ENCODE data around the gene SSH2.

SSH2 gene

DNA sequence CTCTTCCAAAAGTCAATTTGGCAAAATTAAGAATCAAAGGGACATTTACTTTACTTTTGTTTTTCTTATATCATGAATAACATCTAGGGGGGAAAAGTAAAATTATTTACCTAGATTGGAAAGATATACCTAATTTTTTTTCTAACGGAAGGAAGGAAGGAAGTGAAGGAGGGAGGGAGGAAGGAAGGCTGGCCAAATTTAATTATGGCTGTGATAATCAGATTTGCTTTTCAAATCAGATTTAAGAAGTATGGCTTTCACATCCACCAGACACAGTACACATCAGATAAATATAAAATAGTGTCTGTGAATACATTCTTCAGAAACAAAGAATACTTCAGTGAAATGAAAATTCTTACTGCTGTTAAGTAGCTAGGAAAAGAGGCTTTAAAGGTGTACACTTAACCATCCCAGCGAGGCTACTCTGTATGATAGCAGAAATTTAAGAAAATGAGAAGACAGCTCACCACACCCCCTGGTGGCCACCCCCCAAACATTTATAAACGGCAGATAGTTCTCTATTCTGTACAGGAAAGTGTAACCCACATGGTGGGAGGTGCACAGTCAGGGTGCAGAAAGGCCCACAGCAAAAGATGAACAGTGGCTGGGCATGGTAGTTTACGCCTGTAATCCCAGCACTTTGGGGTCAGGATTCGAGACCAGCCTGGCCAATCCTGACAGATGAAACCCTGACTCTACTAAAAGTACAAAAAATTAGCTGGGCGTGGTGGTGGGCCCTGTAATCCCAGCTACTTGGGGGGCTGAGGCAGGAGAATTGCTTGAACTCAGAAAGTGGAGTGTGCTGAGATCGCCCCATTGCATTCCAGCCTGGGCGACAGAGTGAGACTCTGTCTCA, 150.8 kb downstream of the SSH2 start:
- peak; percentile 66 for DNase-seq (ENCODE audit: low spot score)

DNA sequence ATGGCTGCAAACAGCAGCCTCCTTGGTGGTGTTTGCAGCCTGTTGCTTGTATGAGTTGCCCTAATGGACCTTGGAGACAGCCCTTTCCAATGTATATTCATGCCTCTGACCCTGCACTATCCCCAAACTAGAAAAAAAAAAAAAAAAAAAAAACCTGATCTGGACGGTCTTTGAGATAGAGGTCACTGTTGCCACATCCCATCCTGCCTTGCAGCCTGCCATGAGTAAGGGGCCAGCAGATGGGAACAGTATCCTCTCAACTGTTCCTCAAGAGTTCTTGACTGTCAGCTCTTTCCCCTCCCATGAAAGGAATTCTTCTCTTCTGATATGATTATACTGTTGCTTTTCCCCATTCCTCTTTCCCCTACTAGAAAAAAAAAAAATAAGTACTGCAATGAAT, 152.4 kb downstream of the SSH2 start:
- DNase-seq (ENCODE audit: low spot score) = no peak

- no peak for DNase-seq (ENCODE audit: low spot score)
Measured at GRCh38 chr17:29776026-29776425, 154.0 kb downstream of the SSH2 start.

GRCh38 chr17:29772981-29773380, 157.0 kb downstream of the SSH2 start:
- no peak for DNase-seq (ENCODE audit: low spot score)

- DNase-seq (ENCODE audit: low spot score) = no peak
Measured at GRCh38 chr17:29771546-29771945, 158.5 kb downstream of the SSH2 start.

- no peak for DNase-seq (ENCODE audit: low spot score)
Measured at GRCh38 chr17:29769225-29769624, 160.8 kb downstream of the SSH2 start.

- no peak for DNase-seq (ENCODE audit: low spot score)
Measured at GRCh38 chr17:29766796-29767327, 163.2 kb downstream of the SSH2 start.

GRCh38 chr17:29764748-29765147, 165.3 kb downstream of the SSH2 start:
- DNase-seq (ENCODE audit: low spot score) = no peak

DNA sequence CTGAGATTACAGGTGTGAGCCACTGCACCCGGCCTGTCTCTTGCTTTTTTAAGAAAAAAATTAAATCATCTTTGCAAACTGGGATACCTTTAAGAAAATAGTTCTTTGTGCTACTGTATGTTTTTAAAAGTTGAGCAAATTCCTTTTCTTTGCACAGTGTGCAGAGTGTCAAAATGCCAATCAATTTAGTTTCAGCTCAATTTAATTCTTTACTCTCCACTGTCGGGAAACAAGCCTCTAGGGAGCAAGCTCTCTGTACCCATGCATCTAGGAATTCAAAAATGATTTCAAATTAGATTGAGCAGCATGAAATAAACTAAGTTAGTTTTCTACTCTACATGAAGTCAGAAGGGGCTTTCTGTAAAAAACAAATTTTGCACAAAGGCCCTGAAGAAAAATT, 165.8 kb downstream of the SSH2 start:
- DNase-seq (ENCODE audit: low spot score) = no peak

DNA sequence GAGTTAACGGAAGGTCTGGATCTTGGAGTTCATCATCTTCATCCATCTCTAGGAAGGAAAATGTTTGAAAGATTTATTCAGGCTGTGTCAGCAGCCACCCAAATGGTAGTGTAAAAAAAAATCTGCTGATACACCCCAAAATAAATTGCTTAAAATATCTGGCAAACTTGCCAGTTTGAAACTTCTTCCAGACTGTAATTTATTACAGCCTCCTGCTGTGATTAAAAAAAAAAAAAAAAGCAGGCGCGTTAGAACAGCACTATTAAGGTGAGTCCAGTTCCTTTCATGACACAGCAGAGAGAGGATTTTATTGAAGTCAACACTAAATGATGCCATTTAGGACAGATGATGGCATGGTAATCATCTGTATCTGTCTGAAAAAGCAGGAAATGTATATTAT, 166.8 kb downstream of the SSH2 start:
- DNase-seq (ENCODE audit: low spot score) = no peak

DNA sequence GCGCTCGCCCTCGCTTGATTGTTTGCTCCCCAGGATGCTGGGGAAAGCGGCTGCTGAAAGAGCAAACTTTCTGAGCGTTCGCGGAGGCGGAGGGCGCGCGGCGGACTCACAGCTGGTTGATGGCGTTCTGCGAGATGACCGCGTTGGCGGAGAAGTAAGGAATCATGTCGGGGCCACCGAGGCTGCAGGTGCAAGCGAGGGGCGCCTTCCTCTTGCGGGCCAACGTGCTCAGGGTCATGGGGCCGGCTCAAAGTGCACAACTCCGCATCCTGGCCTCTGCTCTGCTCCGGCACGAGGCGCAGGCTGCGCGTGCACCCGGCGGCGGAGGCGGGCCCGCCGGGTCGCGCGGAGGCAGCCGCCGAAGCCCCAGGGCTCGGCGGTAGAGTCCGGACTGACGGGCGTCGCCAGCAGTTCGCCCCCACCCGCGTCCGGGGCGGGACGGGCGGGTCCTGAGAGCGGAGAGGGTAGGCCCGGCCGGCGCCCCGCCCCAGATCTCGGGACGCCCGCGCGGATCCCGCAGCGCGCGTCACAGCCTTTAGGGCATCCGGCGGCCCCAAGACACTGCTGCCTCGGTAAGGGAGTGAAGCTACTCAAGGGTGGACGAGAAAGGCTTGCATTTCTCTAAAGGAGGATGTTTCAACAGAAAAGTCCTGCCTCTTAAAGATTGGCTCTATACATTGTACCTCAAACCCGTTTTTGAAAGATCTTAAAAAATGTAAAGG, 168.8 kb downstream of the SSH2 start:
- DNase-seq (ENCODE audit: low spot score) = peak; percentile 87

DNA sequence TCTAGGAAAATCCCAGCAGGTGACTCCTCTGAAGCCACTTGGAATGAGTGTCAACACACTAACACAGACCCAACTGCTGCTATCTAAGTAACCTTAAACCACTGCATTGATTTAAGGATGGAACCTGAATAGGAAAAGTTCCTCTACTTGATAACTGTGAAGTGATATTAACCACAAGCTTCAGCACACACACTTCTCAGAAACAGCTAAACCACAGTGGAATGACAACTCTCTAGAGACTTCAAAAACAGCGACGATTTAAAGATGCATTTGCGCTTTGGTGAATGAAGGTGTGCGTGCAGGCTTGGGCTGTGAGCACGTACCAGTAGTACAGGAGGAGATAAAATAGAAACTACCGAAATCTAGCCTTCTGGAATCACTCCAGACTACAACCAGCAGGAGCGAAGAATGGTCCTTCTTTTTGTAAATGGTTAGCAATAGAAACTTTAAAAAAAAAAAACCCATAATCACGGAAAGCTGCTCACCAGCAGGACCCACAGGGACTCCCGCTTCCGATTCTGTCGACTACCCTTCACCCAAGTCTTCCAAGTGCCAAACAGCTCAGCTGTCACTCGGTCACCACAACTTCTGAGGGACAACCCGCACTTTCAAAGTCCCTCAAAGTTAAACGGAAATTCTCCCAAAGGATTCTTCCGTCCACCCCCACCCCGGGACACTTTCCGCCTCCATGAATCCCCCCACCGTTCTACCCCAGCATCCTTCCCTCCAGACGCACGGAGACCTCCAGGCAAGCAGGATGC, 169.6 kb downstream of the SSH2 start:
- DNase-seq (ENCODE audit: low spot score) = no peak

GRCh38 chr17:29758255-29758654, 171.8 kb downstream of the SSH2 start:
- DNase-seq (ENCODE audit: low spot score) = no peak

GRCh38 chr17:29757788-29758187, 172.2 kb downstream of the SSH2 start:
- DNase-seq (ENCODE audit: low spot score) = no peak

DNA sequence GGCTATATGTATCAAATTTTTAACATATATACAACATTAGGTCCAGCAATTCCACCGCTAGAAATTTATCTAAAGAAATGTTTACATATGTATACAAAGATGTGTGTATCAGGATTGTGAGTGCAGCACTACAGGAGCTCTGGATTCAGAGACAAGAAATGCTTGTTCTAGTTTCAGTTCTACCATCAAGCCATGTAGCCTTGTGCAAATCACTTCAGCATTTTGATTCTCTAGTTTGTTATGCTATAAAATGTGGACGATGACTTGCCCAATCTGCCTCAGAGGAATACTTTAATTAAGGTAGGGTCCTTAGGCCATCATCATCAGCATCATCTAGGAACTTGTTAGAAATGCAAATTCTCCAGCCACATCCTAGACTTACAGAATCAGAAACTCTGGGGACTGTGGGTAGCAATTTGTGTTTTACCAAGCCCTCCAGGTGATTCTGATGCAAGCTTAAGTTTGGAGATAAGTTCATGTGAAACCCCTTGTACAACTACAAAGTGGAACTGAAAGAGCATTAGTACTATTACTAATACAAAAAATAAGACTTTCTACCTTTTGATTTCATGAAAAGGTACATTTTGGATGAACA, 176.1 kb downstream of the SSH2 start:
- no peak for DNase-seq (ENCODE audit: low spot score)

DNA sequence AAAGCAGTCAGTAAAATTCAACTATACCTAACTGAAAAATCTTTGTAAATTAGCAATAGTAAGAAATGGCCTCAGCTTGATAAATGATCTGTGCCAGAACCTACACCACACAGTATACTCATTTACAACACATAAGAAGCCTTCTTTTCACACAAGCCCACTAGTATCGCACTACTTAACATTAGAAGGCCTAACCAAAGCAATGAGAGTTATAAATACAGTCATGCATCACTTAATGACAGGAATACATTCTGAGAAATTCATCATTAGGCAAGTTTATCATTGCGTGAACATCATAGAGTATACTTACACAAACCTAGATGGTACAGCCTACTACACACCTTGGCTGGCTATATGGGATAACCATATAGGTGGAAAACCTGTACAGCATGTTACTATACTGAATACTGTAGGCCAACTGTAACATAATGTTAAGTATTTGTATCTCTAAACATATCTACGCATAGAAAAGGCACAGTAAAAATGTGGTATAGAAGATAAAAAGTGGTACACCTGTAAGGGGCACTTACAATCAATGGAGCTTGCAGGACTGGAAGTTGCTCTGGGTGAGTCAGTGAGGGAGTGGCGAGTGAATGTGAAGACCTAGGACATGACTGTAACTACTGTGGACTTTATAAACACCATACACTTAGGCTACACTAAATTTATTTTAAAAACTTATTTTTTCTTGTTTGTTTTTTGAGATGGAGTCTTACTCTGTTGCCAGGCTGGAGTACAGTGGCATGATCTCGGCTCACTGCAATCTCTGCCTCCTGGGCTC, 180.8 kb downstream of the SSH2 start:
- no peak for DNase-seq (ENCODE audit: low spot score)

- DNase-seq (ENCODE audit: low spot score) = no peak
Measured at GRCh38 chr17:29748400-29748799, 181.6 kb downstream of the SSH2 start.

GRCh38 chr17:29747660-29748059, 182.4 kb downstream of the SSH2 start:
- DNase-seq (ENCODE audit: low spot score) = no peak

GRCh38 chr17:29746669-29747068, 183.4 kb downstream of the SSH2 start:
- no peak for DNase-seq (ENCODE audit: low spot score)

GRCh38 chr17:29744121-29744520, 185.9 kb downstream of the SSH2 start:
- DNase-seq (ENCODE audit: low spot score) = no peak

GRCh38 chr17:29742210-29742513, 187.9 kb downstream of the SSH2 start:
- no peak for DNase-seq (ENCODE audit: low spot score)
